SKM-1 treated with dmso at 0.1 percent for 144 hours (cell line): ENCODE results near the gene CFAP61.
"Not testable (repeated sequence)": the region's sequence is repeated elsewhere in the genome, so short reads cannot be mapped to it uniquely, and the experiment has no call there.

Experiments
- DNase-seq: peaks from one replicate; lab custom pipeline; 2025; ENCODE audit not compliant: unreplicated experiment; lab: John Stamatoyannopoulos, UW

CFAP61 gene

DNA sequence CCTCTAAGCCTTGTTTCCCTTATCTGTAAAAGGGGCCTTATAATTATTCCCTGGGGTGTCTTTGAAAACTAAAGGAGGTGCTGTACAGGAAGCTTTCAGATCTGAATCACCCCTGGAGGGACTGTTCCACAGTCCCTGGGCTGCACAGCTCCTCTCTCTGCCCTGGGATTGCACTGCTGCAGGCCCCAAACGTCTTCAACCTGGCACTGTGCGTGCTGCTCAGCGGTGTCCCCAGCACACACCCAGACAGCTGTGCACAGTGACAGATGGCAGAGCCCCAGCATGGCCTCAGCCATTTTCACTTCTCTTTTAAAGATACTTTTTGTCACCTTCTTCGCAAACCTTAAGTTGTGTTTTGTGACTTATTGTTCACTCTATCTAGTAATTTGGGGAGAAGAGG lies 264.9 kb downstream of the CFAP61 start:
- DNase-seq = no peak

DNA sequence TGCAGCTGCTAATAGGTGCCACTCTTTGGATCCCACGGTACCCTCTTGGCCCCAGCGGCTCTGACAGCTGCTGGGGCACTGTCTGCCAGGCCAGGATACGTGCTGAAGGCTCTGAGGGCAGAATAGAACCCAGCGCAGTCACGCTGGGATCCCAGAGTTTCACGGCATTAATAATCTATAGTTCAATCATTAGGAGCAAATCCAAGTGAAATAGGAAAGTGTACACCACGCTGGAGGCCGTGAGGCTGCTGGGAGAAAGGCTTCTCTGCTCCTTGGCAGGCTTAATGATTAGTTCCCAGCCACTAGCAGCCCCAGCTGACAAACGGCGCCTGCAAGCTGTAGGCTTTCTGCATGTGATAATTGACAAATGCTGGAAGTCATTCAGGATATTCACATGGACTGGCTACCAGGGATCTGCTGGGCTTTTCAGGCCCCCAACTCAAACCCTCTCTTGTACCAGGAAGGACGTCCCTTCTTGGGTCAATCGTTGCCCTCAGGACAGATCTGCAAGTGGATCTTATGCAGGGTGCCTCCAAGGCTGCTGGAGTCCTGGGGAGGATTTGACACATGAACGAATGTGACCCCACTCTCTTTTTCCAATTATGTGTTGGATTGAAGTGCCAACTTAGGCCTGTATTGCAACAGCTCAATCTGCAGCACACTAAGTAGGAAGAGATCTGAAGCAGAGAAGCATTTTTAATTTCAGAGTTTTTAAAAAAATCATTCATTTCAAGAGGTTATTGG lies 265.5 kb downstream of the CFAP61 start:
- DNase-seq = no peak

DNA sequence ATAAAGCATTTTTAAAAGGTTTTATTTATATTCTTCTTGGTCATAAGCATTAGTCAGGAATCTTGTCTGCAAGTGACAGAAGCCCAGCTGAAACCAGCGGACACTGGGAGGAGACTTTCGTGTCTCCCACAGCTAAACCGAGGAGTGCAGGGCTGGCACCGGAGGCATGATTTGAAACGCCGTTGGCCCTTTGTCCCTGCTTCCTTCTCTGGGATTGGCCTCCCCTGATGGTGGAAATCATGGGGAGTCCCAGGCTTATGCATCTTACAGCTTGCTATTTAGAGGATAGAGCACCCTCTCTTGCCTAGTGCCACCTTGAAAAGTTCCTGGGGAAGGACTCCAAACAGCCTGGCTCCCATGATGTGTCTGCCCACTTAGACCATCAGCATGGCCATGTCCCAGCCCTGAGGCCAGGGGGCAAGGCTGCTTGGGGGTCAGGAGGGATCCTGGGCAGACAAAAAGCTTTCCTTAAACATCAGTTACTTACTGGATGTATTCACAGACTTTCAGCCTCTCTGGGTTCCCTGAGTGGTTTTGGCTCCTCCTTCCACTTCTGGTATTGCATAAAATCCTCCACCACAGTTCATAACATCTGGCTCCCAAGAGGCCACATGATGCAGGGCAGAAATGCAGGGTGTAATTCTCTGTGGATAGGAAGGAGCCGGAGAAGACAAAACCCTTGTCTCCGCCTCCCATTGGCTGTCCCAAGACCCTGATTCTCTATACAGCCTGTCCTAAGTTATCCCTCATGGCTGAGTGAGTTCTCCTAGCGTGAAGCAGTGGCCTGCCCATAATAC lies 266.2 kb downstream of the CFAP61 start:
- peak; percentile 51 for DNase-seq

DNA sequence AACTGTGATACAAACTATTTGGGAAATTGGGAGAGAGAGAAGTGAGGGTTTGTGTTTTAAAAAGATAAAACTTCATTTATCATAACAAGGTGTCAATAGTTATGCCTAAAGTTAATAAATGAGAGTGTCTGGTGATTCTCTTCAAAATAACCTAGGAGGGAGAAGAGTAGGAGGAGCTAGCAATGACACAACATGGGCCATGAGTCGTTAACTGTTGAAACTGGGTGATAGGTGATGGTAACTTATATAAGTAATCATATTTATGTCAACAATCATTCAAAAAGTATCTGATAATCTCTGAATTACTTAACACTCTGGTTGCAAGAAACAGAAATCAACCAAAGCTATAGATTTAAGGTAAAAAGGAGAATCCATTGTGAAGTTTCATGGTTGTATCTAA lies 268.8 kb downstream of the CFAP61 start:
- DNase-seq = no peak

DNA sequence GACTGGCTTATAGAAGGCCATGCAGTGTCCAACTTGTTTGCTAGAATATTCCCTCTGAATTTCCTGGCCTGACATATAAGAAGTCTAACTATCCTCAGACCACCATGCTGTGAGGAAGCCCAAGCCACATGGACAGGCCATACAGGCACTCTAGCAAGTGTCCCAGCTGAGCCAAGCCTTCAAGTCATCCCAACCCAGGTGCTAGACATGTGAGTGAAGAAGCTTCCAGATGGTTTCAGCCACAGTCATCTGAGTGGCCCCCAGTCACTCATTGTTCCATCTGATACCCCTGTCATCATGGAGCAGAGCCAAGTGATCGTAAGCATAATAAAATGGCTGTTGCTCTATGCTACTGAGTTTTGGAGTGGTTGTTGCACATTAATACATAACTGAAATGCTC lies 269.6 kb downstream of the CFAP61 start:
- no peak for DNase-seq

DNA sequence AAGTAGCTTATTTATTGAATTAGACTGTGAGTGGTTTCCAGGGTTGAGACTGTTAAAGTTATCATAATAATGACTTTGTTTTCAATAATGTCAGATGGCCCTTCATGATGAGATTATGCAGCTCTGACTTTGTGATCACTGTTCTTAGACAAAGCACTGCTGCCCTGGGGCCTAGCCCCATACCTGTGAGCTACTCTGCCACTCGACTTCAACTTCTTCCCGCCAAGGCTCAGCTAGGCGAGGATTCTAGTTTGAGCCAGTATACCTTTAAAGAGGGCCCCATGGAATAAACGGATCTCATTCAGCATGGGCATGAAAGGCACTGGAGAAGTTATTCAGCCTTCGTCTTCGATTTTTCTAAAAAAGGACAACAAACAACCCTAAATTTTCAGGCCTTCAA lies 270.6 kb downstream of the CFAP61 start:
- no peak for DNase-seq

DNA sequence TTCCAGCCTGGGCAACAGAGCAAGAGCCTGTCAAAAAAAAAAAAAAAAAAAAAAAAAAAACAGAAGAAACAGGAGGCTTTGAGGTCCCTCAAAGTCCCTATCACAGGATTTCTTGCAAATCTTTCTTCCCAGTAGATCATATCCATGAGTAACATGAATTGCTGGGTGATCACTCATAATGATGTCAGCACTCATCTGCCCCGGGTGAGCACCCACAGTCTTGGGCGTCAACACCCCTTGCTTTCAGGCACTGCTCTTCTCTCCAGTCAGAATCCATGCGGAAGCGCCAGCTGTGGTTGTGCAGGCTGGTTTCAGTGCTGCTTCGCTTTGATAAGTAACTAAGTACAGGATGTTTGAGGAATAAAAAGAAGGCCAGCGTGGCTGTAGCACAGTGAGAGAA lies 275.4 kb downstream of the CFAP61 start:
- no peak for DNase-seq

DNA sequence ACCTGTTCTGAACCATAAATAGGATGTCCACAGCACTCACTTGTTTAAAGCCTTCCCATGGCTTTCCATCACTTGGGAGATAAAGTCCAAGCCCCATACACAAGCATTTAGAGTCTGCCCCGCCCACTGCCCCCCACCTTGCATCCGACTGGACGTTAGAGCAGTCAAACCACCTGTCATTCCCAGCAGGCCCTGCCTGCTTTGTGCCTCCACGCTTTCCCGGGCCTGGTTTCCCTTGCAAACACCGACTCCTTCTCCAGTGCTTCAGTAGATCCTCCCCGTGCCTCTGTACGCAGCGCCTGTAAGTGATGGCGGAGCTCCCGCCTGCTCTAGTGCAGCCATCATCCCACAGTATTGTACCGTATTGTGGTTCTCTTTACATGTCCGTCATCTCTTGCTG lies 277.2 kb downstream of the CFAP61 start:
- DNase-seq = no peak

DNA sequence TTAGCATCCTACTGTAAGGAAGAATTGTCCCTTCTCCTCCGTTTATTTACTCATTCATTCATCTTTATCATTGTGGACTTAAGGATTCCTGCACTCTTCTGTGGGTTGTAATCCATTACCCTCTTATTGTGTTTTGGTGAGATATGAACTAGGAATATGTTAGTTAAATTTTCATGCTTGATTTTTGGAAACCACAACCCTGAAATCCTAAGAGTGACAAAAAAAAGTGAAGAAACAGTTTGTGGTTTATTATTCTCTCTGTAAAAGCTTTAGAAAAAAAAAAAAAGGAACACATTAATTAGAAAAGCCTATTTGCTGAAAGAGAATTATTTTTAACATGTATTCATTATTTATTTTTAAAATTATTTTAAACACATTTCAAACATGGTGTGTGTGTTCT lies 278.8 kb downstream of the CFAP61 start:
- DNase-seq = no peak

DNA sequence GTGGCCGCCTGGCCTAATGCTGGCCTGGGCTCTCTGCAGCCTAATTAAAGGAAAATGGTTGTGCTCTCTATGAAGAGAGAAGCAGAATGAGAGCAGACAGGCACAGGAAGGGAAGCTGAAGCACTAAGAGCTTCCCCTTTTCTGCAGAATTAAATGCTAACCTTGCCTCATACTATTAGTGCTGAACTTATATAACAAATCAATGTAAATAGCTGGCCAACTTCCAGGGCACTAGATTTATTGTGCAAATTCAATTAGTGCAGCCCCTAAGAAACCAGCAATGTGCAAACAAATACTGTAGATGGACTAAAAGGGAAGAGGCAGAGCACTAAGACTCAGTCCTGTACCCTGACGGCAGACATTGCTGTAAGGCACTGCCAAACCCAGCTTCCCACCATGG lies 279.5 kb downstream of the CFAP61 start:
- peak; percentile 65 for DNase-seq

DNA sequence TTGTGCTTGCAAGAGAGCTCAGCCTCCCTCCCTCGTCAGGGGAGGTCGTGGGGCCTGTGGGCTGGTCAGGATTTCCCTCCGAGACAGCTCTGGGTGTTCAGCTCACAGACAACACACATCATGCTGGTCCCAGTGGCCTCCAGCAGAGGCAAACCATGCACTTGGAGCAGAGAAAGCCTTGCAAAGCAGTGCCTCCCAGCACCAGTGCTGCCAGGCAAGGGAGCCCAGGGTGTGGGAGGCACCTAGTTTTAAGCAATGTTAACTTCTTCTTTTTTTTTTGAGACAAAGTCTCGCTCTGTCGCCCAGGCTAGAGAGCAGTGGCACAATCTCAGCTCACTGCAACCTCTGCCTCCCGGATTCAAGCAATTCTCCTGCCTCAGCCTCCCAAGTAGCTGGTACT lies 281.5 kb downstream of the CFAP61 start:
- DNase-seq = peak; percentile 31

DNA sequence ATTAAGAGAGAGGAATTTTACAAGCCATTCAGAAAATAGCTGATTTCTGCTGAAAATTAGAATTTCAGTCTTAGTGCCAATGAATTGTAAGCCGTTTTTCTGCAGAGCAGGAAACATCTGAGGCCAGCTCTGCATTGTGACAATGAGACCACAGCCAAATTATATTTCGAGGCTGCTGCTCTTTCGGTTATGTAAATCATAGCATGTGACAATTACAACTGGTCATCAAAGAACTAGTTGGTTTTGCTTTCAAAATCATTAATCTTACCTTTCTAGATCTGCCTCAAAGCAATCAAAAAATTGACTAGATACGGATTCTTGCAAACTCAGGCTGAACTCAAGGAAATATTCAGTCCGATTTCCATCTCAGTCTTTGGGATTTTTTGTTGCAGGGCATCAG lies 282.2 kb downstream of the CFAP61 start:
- no peak for DNase-seq

DNA sequence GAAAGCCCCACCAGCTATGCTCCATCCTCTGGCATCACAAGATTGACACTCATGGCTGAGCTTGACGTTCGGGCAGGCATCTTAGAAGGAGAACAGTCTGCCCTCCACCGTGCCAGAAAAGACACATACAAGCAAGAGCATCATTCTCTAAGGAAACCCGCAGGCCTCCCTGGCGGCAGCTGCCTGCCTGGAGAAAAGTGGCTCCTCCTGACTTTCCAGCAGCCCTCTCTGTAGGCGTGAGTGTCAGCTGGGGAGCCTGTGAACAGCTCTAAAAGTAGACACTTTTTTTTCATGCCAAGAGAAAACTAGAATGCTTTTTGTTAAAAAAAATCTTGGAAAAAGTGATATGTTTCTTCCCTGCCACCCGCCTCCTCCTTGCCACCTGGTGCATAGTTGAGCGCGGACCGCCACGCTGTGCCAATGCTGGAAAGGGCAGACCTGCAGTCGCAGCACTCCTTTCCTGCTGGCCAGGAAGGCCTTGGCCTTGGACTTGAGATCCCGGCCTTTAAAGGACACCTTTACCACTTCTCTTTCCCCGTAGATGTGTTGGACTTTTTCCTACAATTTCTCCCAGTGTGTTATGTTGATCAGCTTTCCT lies 285.9 kb downstream of the CFAP61 start:
- DNase-seq = no peak

DNA sequence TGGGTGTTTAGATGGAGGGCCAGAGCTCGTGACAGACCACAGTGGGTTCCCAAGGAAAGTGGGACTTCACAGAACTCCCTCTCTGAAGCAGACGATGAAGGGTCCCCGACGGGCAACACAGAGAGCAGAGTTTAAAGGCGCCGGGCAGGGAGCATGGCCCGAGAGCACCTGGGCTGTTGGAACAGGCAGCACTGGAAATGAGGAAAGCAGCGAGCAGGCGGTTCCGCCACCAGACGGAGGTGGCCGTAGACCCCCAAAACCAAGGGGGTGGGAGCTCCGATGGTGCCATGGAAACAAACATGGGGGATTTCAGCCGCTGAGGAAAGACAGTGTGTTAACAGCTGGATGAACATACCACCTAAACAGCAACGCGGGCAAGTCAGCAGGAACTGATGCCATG lies 288.1 kb downstream of the CFAP61 start:
- no peak for DNase-seq

DNA sequence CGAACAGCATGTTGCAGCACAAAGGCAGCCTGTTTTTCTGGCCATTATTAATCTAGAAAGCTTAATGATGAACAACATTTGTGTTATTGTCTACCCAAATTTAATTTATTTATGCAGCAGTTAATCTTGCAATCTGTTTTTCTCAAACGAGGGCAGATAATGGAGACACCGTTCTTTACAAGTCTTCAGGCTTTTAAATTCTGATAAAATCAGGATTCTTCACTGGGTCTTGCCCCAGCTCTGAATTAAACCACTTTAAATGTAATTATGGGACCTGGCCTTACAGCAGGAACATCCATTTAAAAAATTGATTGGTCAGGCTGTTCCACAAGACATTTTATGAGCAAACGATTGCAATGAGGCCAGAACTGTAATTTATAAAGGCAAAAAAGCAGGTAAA lies 289.0 kb downstream of the CFAP61 start:
- no peak for DNase-seq

DNA sequence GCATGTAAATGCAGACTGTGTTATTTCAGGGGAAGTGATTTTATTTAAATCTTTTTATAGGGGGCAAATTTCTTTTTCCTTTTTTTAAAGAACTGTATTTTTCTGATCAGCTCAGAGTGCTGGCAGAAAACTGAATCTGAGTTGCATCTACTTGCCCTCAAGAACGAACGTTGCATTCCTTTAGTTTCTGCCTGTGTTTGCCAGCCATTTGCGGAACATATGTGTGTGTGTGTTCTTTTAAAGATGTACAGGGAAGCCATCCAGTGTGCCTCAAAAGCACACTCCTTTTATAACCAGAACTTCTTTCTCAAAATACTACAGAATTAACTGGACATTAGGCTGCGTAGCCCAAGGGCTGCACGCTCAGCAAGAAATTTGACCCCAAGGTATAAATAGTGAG lies 289.7 kb downstream of the CFAP61 start:
- no peak for DNase-seq

DNA sequence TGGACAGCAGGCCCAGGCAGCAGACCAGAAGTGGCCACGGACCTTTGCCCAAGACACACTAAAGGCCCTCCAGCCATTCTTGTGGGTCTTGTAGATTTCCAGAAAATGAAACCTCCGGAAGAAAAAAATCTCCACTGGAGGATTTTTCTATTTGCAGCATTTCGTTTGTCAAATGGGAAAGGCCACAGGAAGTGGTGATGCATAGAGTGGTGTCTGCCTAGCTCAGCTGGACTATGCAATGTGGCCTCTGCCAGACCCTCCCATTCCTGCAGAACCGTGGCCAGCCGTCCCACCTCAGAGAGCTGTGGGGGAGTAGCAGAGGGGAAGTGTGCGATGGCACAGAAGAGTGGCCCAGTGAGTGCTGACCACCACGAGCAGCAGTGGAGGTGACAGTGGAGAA lies 291.6 kb downstream of the CFAP61 start:
- no peak for DNase-seq

DNA sequence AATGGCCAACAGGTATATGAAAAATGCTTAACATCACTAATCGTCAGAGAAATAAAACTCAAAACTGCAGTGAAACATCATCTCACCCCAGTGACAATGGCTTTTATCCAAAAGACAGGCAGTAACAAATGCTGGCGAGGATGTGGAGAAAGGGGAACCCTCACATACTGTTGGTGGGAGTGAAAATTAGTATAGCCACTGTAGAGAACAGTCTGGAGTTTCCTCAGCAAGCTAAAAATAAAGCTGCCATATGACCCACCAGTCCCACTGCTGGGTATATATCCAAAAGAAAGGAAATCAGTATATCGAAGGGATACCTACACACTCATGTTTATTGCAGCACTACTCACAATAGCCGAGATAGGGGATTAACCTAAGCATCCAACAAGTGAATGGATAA lies 292.1 kb downstream of the CFAP61 start:
- no peak for DNase-seq

DNA sequence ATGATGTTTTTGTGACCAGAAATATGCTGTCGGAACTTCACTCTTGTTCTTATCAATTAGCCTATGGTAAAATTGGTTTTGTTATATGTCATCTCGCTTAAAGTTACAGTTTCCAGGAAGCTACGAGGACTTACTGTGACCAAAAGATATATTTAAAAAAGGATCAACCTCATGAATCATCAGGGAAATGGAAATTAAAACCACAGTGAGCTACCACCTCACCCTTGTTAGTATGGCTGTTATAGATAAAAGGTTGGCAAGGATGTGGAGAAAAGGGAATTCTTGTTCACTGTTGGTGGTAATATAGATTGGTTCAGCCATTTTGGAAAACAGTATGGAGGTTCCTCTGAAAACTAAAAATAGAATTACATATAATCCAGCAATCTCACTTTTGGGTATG lies 301.2 kb downstream of the CFAP61 start:
- DNase-seq = no peak

DNA sequence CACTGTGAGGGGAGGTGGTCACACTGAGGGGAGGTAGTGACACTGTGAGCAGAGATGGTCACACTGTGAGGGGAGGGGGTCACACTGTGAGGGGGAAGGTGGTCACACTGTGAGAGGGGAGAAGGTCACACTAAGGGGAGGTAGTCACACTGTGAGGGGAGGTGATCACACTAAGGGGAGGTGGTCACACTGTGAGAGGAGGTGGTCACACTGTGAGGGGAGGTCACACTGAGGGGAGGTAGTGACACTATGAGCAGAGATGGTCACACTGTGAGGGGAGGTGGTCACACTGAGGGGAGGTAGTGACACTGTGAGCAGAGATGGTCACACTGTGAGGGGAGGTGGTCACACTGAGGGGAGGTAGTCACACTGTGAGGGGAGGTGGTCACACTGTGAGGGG lies 303.2 kb downstream of the CFAP61 start:
- not testable (repeated sequence) for DNase-seq

DNA sequence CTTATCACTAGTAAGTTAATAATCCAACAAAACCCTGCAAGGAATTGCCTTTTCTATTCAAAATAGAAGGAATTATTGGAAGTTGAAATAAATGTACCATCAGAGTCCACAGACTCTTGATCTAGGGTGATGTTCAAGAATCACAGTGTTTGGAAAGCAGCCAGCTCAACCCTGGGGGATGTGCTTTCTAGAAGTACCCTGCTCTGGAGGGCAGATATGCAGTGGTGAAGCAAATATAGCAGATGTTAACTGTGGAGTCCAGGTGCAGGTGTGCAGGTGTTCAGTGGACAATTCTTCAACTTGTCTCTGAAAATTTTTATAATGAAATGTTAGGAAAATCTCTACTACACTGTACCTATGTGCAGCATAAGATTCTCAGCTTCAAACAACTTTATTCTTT lies 306.5 kb downstream of the CFAP61 start:
- DNase-seq = no peak

DNA sequence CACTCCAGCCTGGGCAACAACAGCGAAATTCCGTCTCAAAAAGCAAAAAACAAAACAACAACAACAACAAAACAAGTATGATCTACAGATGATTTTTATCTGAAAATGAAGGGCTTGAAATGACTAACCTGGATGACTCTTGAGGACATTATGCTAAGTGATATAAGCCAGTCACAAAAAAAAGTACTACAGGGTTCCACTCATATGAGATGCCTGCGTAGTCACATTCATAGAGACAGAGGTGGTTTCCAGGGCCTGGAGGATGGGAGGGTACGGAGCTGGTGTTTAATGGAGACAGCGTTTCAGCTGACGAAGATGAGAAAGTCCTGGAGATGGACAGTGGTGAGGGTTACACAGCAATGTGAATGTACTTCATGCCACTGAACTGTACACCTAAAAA lies 307.3 kb downstream of the CFAP61 start:
- no peak for DNase-seq
